ENCODE measurements around the gene CABP1.

The CABP1 gene

DNA sequence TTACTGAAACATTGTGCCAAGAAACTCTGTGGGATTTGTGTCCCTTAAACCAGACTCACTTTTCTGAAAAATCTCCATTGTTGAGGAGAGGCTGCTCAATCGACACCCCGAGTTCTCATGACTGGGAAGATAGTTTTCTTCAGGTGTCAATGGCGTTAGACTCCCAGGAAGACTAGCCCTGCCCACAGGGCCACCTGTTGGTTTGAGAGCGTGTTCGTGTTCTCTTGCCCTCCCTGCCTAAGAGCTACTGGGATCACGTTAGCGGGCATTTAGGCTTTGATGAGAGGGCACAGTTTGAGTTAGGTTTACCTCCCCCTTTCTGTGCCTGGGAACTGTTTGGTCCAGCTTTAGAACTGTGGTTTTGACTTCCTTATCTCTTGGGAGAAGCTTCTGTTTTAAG is 59.1 kb downstream of the CABP1 start:
- TF ChIP-seq, protein P1, sequence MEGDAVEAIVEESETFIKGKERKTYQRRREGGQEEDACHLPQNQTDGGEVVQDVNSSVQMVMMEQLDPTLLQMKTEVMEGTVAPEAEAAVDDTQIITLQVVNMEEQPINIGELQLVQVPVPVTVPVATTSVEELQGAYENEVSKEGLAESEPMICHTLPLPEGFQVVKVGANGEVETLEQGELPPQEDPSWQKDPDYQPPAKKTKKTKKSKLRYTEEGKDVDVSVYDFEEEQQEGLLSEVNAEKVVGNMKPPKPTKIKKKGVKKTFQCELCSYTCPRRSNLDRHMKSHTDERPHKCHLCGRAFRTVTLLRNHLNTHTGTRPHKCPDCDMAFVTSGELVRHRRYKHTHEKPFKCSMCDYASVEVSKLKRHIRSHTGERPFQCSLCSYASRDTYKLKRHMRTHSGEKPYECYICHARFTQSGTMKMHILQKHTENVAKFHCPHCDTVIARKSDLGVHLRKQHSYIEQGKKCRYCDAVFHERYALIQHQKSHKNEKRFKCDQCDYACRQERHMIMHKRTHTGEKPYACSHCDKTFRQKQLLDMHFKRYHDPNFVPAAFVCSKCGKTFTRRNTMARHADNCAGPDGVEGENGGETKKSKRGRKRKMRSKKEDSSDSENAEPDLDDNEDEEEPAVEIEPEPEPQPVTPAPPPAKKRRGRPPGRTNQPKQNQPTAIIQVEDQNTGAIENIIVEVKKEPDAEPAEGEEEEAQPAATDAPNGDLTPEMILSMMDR (IDR thresholded peaks at IDR 0.05; ENCODE audit: low read length, missing control alignments), result no peak
- DNase-seq (ENCODE audit: low read depth), result no peak
- H3K4me3 ChIP-seq (replicated peaks; ENCODE audit: low read depth, low read length), result no peak overlapping the region

DNA sequence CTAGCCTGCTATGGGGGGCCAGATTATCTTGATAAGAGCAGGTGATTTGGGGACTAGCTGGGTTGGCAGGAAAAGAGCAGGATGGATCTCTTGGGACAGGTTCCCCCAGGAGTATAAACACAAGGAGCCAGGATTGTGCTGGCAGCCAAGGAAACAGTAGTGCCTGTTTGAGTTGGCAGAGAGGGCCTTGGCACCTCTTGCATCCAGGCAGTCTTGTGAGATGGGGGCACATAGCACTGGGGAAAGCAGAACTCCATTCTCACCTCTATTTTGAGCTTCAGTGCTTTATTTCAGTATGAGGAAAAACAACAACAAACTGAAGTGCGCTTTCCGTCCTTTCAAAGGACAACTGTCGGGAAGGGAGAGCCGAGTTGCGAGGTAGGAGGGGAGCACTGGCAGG is 60.5 kb downstream of the CABP1 start:
- DNase-seq (ENCODE audit: low read depth), result no peak
- H3K4me3 ChIP-seq (replicated peaks; ENCODE audit: low read depth, low read length), result no peak overlapping the region
- TF ChIP-seq, protein P1 (IDR thresholded peaks at IDR 0.05; ENCODE audit: low read length, missing control alignments), result no peak

DNA sequence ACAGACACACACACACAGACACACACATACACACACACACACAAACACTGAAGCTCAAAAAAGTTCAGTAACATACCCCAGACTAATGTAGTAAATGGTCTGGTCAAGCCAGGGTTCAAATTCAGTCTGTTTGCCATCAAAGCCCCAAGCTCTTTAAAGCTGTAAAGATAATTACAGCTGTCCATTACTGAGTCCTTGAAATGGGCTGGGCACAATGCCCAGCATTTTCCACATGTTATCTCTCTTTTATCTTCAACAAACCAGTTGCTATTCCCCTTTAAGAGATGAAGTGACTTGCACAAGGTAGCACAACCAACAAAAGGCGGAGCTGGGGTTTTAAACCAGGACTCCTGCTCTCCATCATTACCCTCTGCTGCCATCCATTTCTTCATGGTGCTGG is 62.2 kb downstream of the CABP1 start:
- TF ChIP-seq, protein P1 (IDR thresholded peaks at IDR 0.05; ENCODE audit: low read length, missing control alignments), result no peak
- no peak for DNase-seq (ENCODE audit: low read depth)
- no peak overlapping the region for H3K4me3 ChIP-seq (replicated peaks; ENCODE audit: low read depth, low read length)

DNA sequence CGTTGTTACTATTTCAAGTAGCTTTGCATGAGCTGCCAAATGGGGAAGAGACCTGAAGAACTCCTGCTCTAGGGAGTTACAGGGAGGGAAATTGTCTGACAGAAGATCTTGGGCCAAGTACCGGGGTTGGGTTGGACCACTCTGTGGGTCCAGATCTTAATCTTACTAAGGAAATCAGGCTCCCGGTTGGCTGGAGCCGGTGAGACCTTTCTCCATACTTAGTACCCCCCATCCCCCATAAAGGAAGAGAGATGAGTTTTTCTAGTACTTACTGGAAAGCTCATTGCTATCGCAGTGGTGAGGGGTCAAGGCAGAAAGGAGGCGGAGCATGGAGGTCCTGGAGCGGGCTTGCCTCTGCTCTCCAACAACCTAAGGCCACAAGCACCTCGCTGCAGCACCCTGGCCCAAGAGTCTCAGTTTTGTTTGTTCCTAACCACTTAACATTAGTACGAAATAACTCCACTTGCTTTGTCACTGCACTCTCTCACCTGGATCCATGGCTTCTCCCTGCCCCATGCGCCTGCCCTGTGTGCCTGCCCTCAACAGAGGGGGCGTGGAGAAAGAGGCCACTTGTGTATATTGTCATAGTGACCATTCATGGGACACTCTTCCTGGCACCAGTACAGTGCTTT is 63.0 kb downstream of the CABP1 start:
- TF ChIP-seq, protein P1 (IDR thresholded peaks at IDR 0.05; ENCODE audit: low read length, missing control alignments), result no peak
- H3K4me3 ChIP-seq (replicated peaks; ENCODE audit: low read depth, low read length), result no peak overlapping the region
- no peak for DNase-seq (ENCODE audit: low read depth)

DNA sequence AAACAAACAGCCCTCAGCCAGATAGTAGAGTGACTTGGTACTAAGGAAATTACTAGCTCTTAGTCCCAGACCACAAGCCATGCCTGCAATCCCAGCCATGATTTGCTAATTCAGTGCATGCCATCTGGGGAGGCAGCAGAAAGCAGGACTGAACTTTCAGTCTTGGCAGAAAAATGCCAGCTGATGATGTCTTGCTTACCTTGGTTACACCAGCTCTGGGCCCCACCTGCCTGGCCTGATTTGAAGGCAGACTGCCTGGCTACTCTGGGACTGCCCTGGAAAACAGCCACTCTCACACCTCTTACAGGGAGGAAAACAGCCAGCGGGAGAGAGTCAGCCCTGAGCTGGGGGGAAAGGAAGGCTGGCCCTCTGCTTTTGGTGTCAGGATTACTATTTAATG is 65.2 kb downstream of the CABP1 start:
- no peak for DNase-seq (ENCODE audit: low read depth)
- TF ChIP-seq, protein P1 (IDR thresholded peaks at IDR 0.05; ENCODE audit: low read length, missing control alignments), result no peak
- no peak overlapping the region for H3K4me3 ChIP-seq (replicated peaks; ENCODE audit: low read depth, low read length)

DNA sequence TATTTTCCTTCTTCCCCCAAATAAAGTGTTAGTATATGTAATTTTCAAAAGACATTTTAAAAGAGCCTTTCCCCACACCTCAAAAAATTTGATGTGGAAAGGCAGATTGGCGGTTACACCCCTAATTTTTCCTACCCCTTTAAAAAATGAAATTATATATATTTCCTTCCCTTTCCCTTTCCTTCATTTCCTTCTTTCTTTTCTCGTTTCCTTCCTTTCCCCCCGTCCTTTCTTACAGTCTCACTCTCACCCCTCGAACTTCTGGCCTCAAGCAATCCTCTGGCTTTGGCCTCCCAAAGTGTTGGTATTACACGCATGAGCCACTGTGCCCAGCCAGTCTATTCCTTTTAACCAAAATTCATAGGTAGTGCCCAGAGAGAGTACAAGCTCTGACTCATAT is 65.6 kb downstream of the CABP1 start:
- TF ChIP-seq, protein P1 (IDR thresholded peaks at IDR 0.05; ENCODE audit: low read length, missing control alignments), result no peak
- no peak for DNase-seq (ENCODE audit: low read depth)
- H3K4me3 ChIP-seq (replicated peaks; ENCODE audit: low read depth, low read length), result no peak overlapping the region

DNA sequence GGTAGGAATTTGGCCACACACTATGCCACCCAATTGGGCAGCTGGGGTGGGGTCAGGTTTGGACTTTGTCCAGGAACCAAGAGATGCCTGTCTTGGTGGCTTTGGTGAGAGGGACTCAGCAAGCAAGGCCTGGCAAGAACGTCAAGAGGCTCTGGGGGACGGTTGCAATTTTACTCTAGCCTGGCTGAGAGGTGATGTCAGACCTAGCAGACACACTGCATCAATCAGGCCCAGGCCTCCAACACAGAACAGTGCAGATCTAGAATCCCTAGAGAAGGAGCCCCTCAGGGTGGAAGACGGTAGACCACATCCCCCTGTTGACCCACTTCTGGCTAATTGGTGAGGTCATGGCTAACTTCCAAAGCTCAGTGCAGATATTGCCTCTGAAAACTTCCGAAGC is 68.2 kb downstream of the CABP1 start:
- H3K4me3 ChIP-seq (replicated peaks; ENCODE audit: low read depth, low read length), result no peak overlapping the region
- TF ChIP-seq, protein P1 (IDR thresholded peaks at IDR 0.05; ENCODE audit: low read length, missing control alignments), result no peak

More for the DNA sequence above, 68.2 kb downstream of the CABP1 start:
- DNase-seq (ENCODE audit: low read depth), result no peak
